HG02943 (cell line): ENCODE data around the gene MAP3K1.
A peak's percentile ranks its signal among the peaks of the same experiment; 100 is the strongest.

Experiments
- ATAC-seq: cut with Tn5 transposase; IDR thresholded peaks from one replicate; pipeline ENCODE4 v1.9.1; 2021; ENCODE audit warnings: mild to moderate bottlenecking, low read depth, moderate library complexity; ENCODE audit not compliant: unreplicated experiment

Gene MAP3K1

GRCh38 chr5:56900395-56900794 is 85.0 kb downstream of the MAP3K1 start:
- ATAC-seq, result no peak

- ATAC-seq, result no peak
These were observed 85.7 kb downstream of the MAP3K1 start for GRCh38 chr5:56900858-56901578.

GRCh38 chr5:56908942-56909293 is 93.6 kb downstream of the MAP3K1 start:
- ATAC-seq, result peak; percentile 40

GRCh38 chr5:56909294-56910209 is 94.2 kb downstream of the MAP3K1 start, which contains the start of gene SETD9:
Gene SETD9, plus strand, starts transcription at chr5:56909596. Its CDS starts 50 bp downstream, at chr5:56909646.
- peak; percentile 92 for ATAC-seq

- peak; percentile 26 for ATAC-seq
These were observed 95.0 kb downstream of the MAP3K1 start for GRCh38 chr5:56910210-56910965.

GRCh38 chr5:56913766-56914165 is 98.4 kb downstream of the MAP3K1 start:
- ATAC-seq, result no peak

GRCh38 chr5:56914678-56915077 is 99.3 kb downstream of the MAP3K1 start:
- no peak for ATAC-seq

- no peak for ATAC-seq
These were observed 102.2 kb downstream of the MAP3K1 start for GRCh38 chr5:56917534-56917933.

- no peak for ATAC-seq
These were observed 102.7 kb downstream of the MAP3K1 start for GRCh38 chr5:56918054-56918453.

- ATAC-seq, result no peak
These were observed 104.8 kb downstream of the MAP3K1 start for GRCh38 chr5:56919942-56920662.

GRCh38 chr5:56922922-56923321 is 107.6 kb downstream of the MAP3K1 start:
- no peak for ATAC-seq

GRCh38 chr5:56934325-56934724 is 119.0 kb downstream of the MAP3K1 start:
- no peak for ATAC-seq

- ATAC-seq, result no peak
These were observed 123.5 kb downstream of the MAP3K1 start for GRCh38 chr5:56938858-56939257.

- no peak for ATAC-seq
These were observed 126.6 kb downstream of the MAP3K1 start for GRCh38 chr5:56941981-56942380.
